Measurements from ENCODE around the gene WDR82.

- peak; percentile 35 for TF ChIP-seq CTCF (IDR thresholded peaks at IDR 0.05; ENCODE audit: poor library complexity)
- TF ChIP-seq EZH2 (IDR thresholded peaks at IDR 0.05; ENCODE audit: borderline replicate concordance), result no peak
These were observed 39.4 kb downstream of the WDR82 start, which contains the start of gene TWF2 for GRCh38 chr3:52238761-52239701.
